ENCODE results near the gene MPP3.

- TF ChIP-seq POLR2AphosphoS5 (IDR thresholded peaks at IDR 0.05; ENCODE audit: low read depth, low read length) (no peak), TAF1 (IDR thresholded peaks at IDR 0.05; ENCODE audit: borderline replicate concordance, low read depth, low read length) (no peak), POLR2A (IDR thresholded peaks at IDR 0.05; ENCODE audit: low read depth, low read length) (no peak)
Measured at GRCh38 chr17:43868226-43868994, 35.5 kb upstream of the MPP3 start.

All from GM12892 (cell line).